BLaER1 treated with 17β-estradiol and CSF1 and Interleukin-3, amounts not matched to agents 10 nM and 100 nM (cell line): ENCODE data around the gene KRTAP10-2.

Source experiments
- H3K27ac ChIP-seq, 11 experiments: shearing (Covaris generic); formaldehyde crosslinking; 2 replicates each; pipeline ENCODE4 v1.8.1; 2022
- H3K27me3 ChIP-seq, 11 experiments: shearing (Covaris generic); formaldehyde crosslinking; 2 replicates each; pipeline ENCODE4 v1.8.1; 2022
- H3K36me3 ChIP-seq, 11 experiments: shearing (Covaris generic); formaldehyde crosslinking; 2 replicates each; pipeline ENCODE4 v1.8.1; 2022
- H3K4me1 ChIP-seq, 10 experiments: shearing (Covaris generic); formaldehyde crosslinking; 2 replicates each; pipeline ENCODE4 v1.8.1; 2022
- H3K4me2 ChIP-seq, 11 experiments: shearing (Covaris generic); formaldehyde crosslinking; 2 replicates each; pipeline ENCODE4 v1.8.1; 2022
- H3K4me3 ChIP-seq, 10 experiments: shearing (Covaris generic); formaldehyde crosslinking; 2 replicates each; pipeline ENCODE4 v1.8.1; 2022
- H3K9ac ChIP-seq, 11 experiments: shearing (Covaris generic); formaldehyde crosslinking; 2 replicates each; pipeline ENCODE4 v1.8.1; 2022
- H3K9me3 ChIP-seq, 11 experiments: shearing (Covaris generic); formaldehyde crosslinking; replicated peaks in 1 of 11; 2 replicates each; pipeline ENCODE4 v1.8.1; 2022
- H4K20me1 ChIP-seq, 11 experiments: shearing (Covaris generic); formaldehyde crosslinking; 2 replicates each; pipeline ENCODE4 v1.8.1; 2022
- Cebpa-rat ChIP-seq, 11 experiments: shearing (Covaris generic); IDR thresholded peaks; 2 replicates each; pipeline ENCODE4 v1.8.1; 2022

The KRTAP10-2 gene

GRCh38 chr21:44540741-44541288, 10.5 kb downstream of the KRTAP10-2 start:
- Histone ChIP-seq H3K4me1 (peaks cover 0 to 17% (median 2%) of the 10 kb centered on the region in 10 experiments; a peak in 4 of 20 replicates), H3K9me3 (peaks cover 0 to 6% (median under 1%) of the 10 kb centered on the region in 11 experiments; a peak in 8 of 22 replicates), H3K4me2 (peak overlapping the region in 4 of 11 experiments; percentile 16 to 44 (median 32); a peak in 2 of 22 replicates), H4K20me1 (no peaks in the 10 kb centered on the region), H3K36me3 (no peaks in the 10 kb centered on the region), H3K9ac (no peak overlapping the region), H3K4me3 (no peak overlapping the region), H3K27me3 (no peaks in the 10 kb centered on the region), H3K27ac (no peak overlapping the region)
- TF ChIP-seq Cebpa-rat (IDR thresholded peaks at IDR 0.05), result no peak

- no peak within 1 kb of the TSS for H3K9ac ChIP-seq
- no peak within 1 kb of the TSS for H3K4me3 ChIP-seq
- H3K27ac ChIP-seq, result no peak within 1 kb of the TSS
- no peaks in the 10 kb centered on the region for H3K27me3 ChIP-seq
- peaks cover 0 to 17% (median 2%) of the 10 kb centered on the region in 10 experiments; a peak in 4 of 20 replicates for H3K4me1 ChIP-seq
- no peaks in the 10 kb centered on the region for H4K20me1 ChIP-seq
- no peak for TF ChIP-seq Cebpa-rat (IDR thresholded peaks at IDR 0.05)
- no peaks in the 10 kb centered on the region; a peak in 1 of 22 replicates for H3K9me3 ChIP-seq
- H3K4me2 ChIP-seq, result peak within 1 kb of the TSS in 4 of 11 experiments; percentile 16 to 44 (median 32); a peak in 2 of 22 replicates
- H3K36me3 ChIP-seq, result no peaks in the 10 kb centered on the region
These were observed 11.2 kb downstream of the KRTAP10-2 start, which contains the start of gene KRTAP10-1 for GRCh38 chr21:44539991-44540666. TSS of gene KRTAP10-1 (minus strand) at chr21:44540195. CDS start at chr21:44540150, 45 bp downstream.

- Histone ChIP-seq H4K20me1 (no peaks in the 10 kb centered on the region), H3K27me3 (no peaks in the 10 kb centered on the region), H3K36me3 (no peaks in the 10 kb centered on the region), H3K9me3 (no peaks in the 10 kb centered on the region), H3K4me3 (no peak overlapping the region), H3K4me1 (peaks cover 0 to 17% (median 4%) of the 10 kb centered on the region in 10 experiments; a peak in 5 of 20 replicates), H3K4me2 (no peak overlapping the region), H3K27ac (no peak overlapping the region), H3K9ac (no peak overlapping the region)
- TF ChIP-seq Cebpa-rat (IDR thresholded peaks at IDR 0.05), result no peak
These were observed 12.3 kb downstream of the KRTAP10-2 start for GRCh38 chr21:44539046-44539445.

- Histone ChIP-seq H3K36me3 (no peaks in the 10 kb centered on the region), H3K9me3 (no peaks in the 10 kb centered on the region), H3K4me1 (peaks cover 0 to 15% (median 4%) of the 10 kb centered on the region in 10 experiments; a peak in 5 of 20 replicates), H3K27ac (no peak overlapping the region), H4K20me1 (no peaks in the 10 kb centered on the region), H3K9ac (no peak overlapping the region), H3K4me2 (no peak overlapping the region), H3K4me3 (no peak overlapping the region), H3K27me3 (no peaks in the 10 kb centered on the region)
- no peak for TF ChIP-seq Cebpa-rat (IDR thresholded peaks at IDR 0.05)
These were observed 13.1 kb downstream of the KRTAP10-2 start for GRCh38 chr21:44537930-44538911.

GRCh38 chr21:44535963-44536362, 15.3 kb downstream of the KRTAP10-2 start:
- no peak overlapping the region for H3K4me2 ChIP-seq
- H3K9me3 ChIP-seq, result no peaks in the 10 kb centered on the region
- H3K36me3 ChIP-seq, result no peaks in the 10 kb centered on the region
- H3K9ac ChIP-seq, result no peak overlapping the region
- H3K4me3 ChIP-seq, result no peak overlapping the region
- H3K27ac ChIP-seq, result no peak overlapping the region
- H3K27me3 ChIP-seq, result no peaks in the 10 kb centered on the region
- no peaks in the 10 kb centered on the region for H4K20me1 ChIP-seq
- no peak for TF ChIP-seq Cebpa-rat (IDR thresholded peaks at IDR 0.05)
- peaks cover 0 to 7% (median under 1%) of the 10 kb centered on the region in 10 experiments; a peak in 5 of 20 replicates for H3K4me1 ChIP-seq

GRCh38 chr21:44534688-44535087, 16.6 kb downstream of the KRTAP10-2 start:
- H3K27ac ChIP-seq, result no peak overlapping the region
- H3K4me1 ChIP-seq, result peaks cover 0 to 3% (median 0%) of the 10 kb centered on the region in 10 experiments; a peak in 1 of 20 replicates
- H3K36me3 ChIP-seq, result no peaks in the 10 kb centered on the region
- no peak overlapping the region for H3K4me3 ChIP-seq
- H3K4me2 ChIP-seq, result no peak overlapping the region
- no peaks in the 10 kb centered on the region for H3K9me3 ChIP-seq
- H4K20me1 ChIP-seq, result no peaks in the 10 kb centered on the region
- no peak overlapping the region for H3K9ac ChIP-seq
- no peaks in the 10 kb centered on the region for H3K27me3 ChIP-seq
- TF ChIP-seq Cebpa-rat (IDR thresholded peaks at IDR 0.05), result no peak

- Histone ChIP-seq H4K20me1 (no peaks in the 10 kb centered on the region), H3K9me3 (no peaks in the 10 kb centered on the region), H3K4me3 (no peak overlapping the region), H3K27ac (no peak overlapping the region), H3K9ac (no peak overlapping the region), H3K36me3 (no peaks in the 10 kb centered on the region), H3K4me1 (peaks cover 0 to 3% (median 0%) of the 10 kb centered on the region in 10 experiments; a peak in 1 of 20 replicates), H3K27me3 (no peaks in the 10 kb centered on the region), H3K4me2 (no peak overlapping the region)
- TF ChIP-seq Cebpa-rat (IDR thresholded peaks at IDR 0.05), result no peak
These were observed 17.2 kb downstream of the KRTAP10-2 start for GRCh38 chr21:44533891-44534627.

GRCh38 chr21:44533121-44533890, 18.0 kb downstream of the KRTAP10-2 start:
- Histone ChIP-seq H3K9ac (no peak overlapping the region), H3K36me3 (no peaks in the 10 kb centered on the region), H4K20me1 (no peaks in the 10 kb centered on the region), H3K4me3 (no peak overlapping the region), H3K9me3 (no peaks in the 10 kb centered on the region), H3K27me3 (no peaks in the 10 kb centered on the region), H3K4me1 (peaks cover 0 to 3% (median 0%) of the 10 kb centered on the region in 10 experiments; a peak in 1 of 20 replicates), H3K4me2 (no peak overlapping the region), H3K27ac (no peak overlapping the region)
- TF ChIP-seq Cebpa-rat (IDR thresholded peaks at IDR 0.05), result no peak
